ENCODE measurements around the gene FCN1.

GRCh38 chr9:134870301-134870694 lies 47.4 kb downstream of the FCN1 start:
- TF ChIP-seq EP300 (IDR thresholded peaks at IDR 0.05; ENCODE audit: low read depth) = no peak
- TF ChIP-seq, protein P1, sequence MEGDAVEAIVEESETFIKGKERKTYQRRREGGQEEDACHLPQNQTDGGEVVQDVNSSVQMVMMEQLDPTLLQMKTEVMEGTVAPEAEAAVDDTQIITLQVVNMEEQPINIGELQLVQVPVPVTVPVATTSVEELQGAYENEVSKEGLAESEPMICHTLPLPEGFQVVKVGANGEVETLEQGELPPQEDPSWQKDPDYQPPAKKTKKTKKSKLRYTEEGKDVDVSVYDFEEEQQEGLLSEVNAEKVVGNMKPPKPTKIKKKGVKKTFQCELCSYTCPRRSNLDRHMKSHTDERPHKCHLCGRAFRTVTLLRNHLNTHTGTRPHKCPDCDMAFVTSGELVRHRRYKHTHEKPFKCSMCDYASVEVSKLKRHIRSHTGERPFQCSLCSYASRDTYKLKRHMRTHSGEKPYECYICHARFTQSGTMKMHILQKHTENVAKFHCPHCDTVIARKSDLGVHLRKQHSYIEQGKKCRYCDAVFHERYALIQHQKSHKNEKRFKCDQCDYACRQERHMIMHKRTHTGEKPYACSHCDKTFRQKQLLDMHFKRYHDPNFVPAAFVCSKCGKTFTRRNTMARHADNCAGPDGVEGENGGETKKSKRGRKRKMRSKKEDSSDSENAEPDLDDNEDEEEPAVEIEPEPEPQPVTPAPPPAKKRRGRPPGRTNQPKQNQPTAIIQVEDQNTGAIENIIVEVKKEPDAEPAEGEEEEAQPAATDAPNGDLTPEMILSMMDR (IDR thresholded peaks at IDR 0.05) = no peak
- no peak for TF ChIP-seq POLR2A (IDR thresholded peaks at IDR 0.05)
